Fibroblast of skin of left biceps (primary cell): ENCODE results near the gene SGCD.

ENCODE experiments used
- DNase-seq, 2 experiments: peaks; one replicate each; pipeline ENCODE4 v3.0.0-alpha.2; 2013; ENCODE audit warnings: low read depth in 2 of 2

SGCD gene

DNA sequence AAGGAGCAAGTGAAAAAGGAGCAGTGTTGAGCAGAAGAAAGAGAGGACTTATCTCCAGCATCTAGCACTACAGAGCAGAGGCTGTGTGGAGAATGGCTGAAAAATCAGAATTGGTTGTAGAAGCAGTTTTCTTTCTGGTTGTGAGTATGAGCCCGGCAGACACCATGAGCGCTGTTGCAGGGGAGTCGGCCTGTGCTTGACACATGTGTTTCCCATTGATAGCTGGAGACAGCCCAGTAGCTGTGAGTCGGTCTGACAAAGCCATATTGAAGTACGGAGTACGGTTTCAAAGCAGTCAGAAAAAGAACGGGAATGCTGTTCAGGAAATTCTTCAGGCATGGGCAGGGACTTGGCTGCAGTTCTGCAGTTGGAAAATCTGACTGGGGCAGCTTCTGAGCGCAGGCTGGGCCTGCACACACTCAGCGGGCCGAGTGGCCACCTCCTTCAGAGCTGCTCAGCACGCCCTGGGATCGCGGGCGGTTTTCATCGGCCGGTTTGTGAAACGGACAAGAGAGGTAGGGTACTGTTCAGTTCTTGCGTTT lies at the start of gene SGCD:
SGCD (plus strand) TSS at position 447 of the 542 bp plus-strand sequence.
- peak; percentile 93 to 95 for DNase-seq

DNA sequence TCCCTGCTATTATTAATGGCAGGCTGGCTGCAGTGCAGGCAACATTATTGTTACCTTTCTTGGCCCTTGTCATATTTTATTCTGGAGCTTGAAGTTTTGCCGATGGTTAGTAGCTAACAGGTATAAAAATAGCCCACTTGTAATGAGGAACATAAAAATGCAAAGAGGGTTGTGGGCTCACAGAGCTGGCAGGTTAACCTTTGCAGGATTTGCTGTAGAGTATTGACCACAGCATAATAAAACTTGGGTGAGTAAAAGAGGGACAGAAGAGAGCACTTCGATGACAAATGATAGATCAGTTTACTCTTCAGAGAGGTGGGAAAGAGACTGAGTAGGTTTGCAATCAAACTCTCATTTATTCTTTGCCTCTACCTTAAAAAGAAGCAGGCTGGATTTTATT lies 49.7 kb upstream of the SGCD start:
- no peak for DNase-seq

DNA sequence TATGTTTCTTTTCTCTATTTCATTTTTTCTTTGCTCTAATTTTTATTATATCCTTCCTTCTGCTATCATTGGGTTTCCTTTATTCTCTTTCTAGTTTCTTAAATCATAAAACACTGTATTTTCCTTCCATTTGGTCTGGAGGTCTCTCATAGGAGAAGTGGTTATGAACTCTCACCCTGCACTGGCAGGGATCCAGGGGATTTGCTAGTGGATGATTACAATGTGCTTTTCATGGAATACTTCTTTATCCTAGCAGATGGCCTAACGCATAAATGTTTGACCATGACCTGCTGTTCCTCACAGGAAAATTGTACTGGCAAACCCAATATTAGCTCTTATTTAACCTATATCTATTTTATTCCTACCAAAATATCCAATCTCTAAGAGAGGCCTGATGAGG lies 31.5 kb upstream of the SGCD start:
- no peak for DNase-seq

DNA sequence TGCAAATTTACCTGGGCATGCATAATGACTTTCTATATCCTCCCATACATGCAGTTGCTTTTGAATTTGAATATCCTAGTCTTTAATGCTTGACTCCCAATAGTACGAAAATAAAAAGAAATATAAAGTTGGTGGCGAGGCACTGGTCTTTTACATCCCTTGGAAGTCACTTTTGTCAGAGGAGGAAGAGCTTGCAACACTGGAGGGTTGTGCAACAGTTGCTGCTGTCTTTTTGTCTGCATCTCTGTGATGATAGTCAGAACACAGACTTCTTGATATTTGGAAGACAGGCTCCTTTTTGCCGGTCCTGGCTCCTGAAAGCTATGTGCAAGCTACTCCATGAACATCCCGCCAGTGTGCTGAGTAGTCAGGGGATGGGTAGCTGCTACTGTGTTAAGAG lies 16.8 kb upstream of the SGCD start:
- no peak for DNase-seq

DNA sequence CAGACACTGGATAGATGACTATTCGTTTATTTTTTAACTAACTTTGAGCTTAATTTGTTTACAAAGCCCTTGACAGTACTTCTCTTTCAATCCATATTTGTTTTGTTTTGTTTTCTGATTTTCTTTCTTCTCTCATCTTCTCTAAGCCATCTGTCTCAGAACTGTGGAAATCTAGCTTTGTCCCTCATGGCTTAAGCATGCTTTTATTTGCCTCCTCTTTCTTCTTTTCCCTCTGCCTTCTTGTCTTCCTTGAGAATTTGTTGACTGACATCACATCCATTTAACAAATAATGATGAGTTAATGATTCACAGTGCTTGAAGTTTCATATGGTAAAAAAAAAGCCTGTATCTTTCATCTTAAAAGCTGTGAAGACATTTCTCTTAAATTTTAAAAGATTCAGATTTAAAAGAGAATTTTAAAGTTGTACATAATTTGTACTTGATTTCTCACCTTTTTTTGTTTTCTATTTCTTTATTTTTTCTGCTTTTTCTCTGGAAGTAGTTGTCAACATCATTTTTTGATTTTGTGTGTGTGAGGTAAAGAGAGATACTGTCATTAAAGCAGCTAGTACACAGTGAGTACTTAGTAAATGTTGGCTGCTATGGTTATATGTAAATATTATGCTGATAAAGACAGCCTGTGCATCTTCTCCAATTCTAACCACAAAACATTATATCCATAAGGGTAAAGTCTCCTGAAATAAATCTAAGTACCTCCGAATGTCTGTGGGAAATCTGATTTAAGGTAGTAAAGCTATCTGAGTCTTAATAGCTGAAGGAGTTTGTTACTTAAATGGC lies 13.9 kb upstream of the SGCD start:
- no peak for DNase-seq

DNA sequence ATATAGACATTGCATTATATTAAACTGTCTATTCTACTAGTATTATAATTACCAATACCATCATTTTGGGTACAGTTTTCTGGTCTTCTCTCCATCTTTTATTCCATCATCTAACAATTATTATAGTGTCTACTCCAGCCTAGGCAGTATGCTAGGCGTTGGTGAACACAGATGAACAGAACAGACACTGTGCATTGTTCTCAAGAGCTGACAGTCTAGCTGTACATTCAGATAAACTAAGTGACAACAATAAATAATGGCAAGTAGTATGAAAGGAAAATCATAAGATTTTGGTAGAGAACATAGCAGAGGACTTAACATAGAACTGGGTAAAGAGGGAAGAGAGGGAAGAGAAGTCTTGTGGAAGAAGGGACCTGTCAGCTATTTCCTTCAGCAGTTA lies 12.5 kb upstream of the SGCD start:
- DNase-seq, result no peak

DNA sequence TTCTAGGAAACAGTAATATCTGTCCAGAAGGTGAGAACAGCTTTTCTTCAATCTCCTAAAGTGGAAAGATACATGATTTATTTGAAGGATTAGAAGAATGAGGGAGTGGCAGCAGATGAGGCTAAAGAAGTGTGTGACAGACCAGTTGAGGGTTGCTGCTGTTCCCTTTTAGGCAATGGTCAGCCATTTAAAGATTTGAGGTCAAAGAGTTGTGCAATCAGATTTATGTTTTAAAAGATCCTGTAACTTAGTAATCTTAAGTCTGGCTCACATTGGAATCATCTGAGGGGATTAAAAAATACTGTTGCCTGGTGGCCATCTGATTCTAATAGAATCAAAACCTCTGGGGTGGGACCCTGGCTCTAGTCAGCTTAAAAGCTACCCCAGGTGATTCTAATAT lies 4.3 kb upstream of the SGCD start:
- no peak for DNase-seq

DNA sequence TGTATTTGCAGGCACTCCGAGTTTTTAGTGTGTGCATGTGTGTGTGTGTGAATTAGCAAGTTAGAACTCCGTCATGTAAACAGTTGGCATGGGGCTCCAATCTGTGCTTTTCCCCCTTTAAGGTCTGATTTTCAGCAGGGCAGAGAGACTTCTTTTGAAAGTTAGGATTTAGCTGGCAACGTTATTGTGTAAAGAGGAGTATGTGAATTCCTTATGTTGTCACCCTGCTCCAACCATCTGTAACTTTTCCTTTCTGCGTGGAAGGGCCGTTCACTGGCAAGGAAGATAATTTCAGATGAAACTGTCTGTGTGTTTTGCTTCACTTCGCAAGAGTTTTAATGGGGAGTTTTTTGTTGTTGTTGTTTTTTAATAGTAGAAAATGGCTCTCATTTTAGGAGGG lies 332 bp downstream of the SGCD start:
- DNase-seq, result no peak

DNA sequence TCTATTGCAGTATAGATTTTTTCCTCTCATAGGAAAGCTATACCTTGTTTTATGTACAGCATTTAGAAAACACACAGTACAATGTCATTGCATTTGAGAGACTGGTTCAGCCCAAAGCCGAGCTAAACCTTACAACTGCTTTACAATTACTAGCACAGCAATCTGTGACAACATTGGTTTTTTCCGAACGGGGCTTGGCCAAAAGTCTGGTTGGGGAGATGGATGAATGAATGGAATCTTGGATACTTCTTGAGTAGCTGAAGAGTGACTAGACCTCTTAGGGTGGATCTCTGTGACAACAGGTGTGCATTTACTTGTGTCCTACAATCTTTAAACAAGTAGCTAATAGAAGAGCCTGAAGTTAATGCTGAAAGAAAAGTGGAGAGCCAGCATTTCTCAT lies 1.2 kb downstream of the SGCD start:
- no peak for DNase-seq

DNA sequence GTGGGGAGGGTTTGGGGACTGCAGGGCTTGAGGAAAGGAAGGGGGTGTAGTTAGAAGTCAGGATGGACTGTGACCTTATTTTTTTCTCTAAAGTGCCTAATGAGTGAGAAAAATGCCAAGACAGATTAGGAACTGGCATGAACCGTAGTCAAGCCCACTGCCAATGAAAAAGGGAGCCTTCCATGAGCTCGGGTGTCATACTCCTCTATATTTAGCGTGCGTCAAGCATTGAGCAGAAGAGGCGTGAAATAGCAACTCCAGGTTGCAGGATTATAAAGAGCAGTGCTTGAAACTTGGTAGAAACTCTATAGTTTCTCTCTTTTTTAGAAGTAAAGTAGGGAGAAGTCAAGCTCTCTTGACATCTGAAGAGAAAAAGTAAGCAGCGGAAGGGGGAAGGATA lies 1.8 kb downstream of the SGCD start:
- DNase-seq, result no peak

DNA sequence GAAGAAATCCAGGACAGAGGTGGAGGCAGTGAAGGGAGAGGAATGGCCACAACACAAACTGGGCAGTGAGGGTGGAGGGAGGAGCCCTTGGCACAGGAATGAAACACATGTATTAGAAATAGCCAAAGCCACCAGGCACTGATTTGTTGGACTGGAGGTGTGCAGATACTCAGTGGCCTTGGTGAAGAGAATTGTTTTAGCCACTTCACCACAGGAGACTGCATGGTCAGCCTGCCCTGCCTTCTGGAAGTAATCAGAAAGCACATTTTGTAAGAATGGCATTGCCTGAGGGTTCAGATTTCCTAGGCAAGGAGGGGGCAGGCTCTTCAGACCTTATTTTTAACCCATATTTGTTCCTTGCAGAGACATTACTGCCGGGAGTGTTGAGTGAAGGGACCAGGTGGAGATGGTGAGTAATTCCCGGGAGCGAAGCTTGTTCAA lies 2.2 kb downstream of the SGCD start:
- DNase-seq, result no peak

DNA sequence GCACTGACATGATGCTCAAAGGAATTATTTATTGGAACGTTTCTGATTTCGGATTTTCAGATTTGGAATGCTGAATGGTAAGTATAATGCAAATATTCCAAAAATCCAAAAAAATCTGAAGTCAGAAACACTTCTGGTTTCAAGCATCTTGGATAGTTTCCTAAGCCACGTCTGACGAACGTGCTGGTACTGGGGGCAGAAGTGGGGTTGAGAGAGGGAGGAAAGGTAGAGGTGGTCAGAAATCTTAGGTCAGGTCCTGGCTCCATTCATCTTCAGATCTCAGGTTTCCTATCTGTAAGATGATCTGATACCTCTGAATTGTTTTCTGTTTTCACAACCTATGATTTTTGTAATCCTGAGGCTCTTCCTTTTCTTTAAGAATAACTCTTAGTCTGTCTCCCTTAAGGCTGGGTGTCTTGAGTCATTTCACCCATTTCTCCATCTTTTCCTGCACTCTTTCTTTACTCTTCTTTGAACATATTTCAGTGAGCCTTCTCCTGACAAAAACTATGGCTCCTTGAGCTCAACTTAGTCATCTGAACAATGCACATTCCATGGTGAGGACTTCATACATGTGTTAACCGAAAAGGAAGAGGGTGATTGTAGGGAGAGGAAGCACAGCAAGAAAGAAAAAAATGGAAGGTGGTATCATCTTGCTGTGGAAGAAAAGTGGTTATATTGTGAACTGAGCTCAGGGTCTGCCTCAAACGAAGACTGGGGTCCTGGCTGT lies 3.3 kb downstream of the SGCD start:
- DNase-seq, result peak in 1 of 2 experiments; percentile 15

DNA sequence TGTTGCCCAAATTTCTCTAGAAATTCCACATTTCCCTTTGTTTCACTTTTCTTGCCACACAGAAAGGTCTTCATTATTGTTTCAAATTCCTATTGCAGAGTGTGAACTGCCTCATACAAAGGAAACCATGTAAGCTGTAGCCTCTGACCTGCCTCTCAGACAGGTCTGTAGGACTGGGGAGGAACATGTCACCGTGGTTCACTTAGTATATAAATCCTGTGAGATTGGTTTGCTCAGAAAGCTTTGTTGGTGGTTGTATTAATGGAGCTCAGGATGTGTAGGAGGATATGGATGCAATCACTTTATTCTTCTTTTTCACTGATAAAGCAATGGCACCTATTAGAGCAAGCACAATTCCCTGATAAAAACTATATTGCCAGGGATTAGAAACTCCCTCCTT lies 4.2 kb downstream of the SGCD start:
- no peak for DNase-seq

DNA sequence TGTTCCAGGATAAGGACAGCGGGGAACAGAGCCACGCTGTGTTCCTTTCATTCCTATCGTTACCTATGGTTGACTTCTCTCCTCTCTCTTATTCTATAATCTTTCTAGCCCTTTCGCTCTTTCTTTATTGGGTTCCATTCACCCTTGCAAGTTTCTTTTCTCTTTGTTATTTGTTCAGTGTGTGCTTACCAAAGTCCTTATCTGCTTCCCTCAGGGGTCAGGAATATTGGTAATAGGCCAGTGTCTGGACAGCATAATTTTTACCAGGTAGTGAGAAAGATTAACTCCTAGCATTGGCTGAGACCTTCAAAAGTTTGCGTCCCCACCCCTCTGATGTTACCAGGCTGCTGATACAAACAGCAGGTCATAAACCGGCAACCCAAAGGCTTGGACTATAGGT lies 4.9 kb downstream of the SGCD start:
- no peak for DNase-seq

DNA sequence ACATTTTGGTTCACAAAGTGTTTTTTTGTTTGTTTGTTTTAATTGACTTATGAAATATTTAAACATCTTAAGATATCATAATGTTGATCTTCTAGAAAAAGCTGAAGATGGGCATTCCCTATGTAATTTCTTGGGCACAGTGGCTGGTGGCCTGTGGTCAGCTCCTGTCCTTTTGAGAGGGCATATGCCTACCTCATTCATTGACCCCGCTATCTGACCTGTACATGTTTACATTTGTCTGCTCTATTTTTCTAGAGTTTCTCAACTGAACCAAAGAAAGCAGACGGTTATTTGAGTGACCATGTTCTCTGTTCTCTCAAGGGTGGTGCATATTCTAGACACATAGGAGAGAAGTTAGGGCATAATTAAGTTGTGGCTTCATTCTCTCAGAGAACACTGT lies 5.3 kb downstream of the SGCD start:
- no peak for DNase-seq

DNA sequence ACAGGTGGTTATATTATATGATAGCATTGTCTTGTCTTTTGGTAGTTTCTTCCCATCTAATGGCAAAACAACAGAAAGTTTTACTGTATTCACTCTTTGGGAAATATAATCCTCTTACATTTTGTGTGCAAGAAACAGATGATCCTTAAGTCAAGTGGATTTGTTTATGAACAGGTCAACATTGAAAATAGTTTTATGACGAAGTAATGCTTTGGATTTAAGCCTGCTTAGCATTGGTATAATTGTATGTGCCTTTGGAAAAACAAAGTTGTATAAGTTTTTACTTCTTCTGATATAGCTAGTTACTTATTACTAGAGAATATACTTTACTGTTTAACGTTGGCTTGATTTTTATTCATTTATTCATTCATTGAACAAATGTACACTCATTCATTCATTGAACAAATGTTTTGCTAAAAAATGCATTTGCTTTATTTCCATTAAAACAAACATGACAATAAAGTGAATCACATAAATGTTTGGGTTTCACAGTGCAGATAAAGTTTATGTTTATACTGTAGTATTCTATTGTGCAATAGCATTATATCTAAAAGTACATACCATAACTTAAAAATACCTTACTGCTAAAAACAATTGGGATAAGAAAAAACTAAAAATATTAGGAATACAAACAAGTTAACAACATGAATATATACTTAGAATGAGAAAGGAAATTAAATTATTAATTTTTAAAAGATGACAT lies 12.3 kb downstream of the SGCD start:
- DNase-seq, result no peak

DNA sequence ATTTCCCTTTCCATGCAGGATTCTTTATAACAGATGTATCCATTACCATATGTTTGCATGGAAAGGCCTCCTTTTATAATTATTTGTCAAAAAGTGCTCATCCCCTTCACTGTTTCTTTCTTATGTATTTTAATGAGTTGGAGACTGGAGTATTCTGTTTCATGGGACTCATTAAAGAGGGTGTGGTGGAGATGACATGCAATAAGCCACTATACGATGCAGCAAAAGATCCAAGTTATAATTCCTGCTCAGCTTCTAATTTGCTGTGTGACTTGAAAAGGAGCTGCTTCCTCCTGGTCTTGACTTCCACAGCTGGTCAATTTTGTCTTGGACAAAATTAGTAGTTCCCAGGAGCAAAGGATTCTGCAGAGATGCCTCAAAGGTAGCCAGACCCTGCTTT lies 13.9 kb downstream of the SGCD start:
- no peak for DNase-seq

DNA sequence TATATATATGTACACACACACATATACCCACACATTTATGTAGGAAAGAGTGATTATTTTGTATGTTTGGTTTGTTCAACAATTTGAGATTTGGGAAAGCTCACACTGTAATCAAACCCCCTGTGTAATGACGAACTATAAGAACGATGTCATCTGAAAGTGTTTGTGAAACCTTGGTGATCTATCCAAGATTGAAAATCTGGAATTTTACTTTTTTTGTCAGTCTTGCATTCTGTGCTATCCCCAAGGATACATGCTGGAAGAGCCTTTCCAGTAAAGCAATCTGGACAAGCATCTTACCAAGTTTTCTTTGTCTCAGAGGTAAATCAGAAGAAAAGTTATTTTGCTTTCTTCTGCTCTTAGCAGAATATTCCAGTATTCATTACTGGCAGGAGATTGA lies 23.3 kb downstream of the SGCD start:
- no peak for DNase-seq

DNA sequence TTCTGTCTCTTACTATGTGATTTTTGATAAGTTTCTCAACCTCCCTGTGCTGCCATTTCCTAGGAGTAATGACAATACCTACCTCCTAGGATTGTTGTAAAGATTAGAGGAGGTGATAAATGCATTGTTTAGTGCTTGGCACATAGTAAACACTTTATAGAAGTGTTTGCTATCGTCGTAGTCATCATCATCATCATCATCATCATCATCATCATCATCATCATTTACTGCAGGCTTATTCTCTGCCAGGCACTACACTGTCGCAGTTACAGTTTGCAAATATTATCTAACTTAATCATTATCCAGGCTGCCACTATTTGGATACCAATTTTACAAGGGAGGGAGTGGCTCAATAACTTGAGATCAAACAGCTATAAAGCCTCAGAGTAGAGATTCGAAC lies 24.5 kb downstream of the SGCD start:
- no peak for DNase-seq

DNA sequence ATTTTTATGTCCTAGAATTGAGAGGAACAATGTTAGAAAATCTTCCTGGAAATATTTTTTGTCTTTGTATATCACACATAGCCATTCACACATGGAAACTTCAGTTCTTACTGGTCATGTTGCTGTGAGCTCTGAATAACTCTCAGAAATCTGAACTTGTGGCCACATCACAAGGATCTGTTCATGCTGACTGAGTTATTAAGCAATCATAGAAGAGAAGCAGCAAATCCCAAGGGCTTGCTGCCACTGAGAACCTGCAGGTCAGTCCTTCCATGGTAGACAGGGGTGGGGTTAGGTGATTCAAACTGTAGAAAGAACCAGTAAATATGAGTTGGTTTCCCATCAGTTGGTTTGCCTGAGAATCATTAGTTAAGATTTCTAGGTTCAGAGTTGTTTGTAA lies 27.6 kb downstream of the SGCD start:
- no peak for DNase-seq

DNA sequence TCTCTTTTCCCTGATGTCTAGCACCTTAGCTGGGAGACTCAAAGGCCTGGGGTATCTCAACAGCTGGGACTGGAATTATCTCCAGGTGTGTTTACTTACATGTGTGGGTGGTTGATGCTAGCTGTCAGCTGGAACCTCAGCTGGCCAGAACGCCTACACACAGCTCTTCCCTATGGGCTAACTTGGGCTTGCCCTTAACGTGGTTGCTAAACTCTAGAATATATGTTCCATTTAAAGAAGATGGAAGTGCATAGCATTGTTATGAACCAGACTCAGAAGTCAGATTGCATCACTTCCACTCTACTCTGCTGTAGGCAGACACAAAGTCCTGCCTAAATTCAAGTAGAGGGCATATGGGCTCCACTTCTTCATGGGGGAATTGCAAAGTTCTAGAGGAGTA lies 29.3 kb downstream of the SGCD start:
- DNase-seq, result peak; percentile 29 to 33

DNA sequence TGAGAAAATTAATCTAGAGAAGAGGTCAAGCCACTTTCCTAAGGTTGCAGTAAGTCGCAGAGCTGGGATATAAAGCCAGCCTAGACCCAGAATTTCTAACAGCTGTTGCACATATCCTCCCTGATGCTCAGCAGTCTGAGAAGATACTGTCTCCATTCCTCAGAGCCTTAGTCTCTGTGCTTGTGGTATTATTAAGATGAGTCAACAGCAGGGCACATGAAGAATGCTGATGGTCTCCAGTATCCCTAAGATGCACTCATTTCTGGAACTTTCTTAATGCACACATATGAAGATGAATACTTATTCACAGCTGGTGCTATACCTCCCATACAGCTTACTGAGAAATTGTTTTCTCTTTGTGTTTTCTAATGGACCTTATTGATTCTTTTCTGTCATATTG lies 32.5 kb downstream of the SGCD start:
- DNase-seq, result peak; percentile 89
